Nasal cavity respiratory epithelium epithelial cell of viscerocranial mucosa (primary cell): ENCODE results near the gene XPO5. TPM values are rescaled to one million over a fixed set of nuclear protein-coding genes. Genes with fewer than 3 reads are reported as not detected.

Experiments
- total RNA-seq: library from RNA; depleted of rRNA; stranded (reverse); fragments of >200 nt; gene quantifications from 2 replicates; pipeline ENCODE4 v1.2.3, GENCODE V29; 2014

Gene XPO5
- 52.8 and 64.6 TPM in 2 replicates for total RNA-seq

GRCh38 chr6:43575772-43576551 is at the start of gene XPO5, which contains the start of gene POLH:
TSS of gene XPO5 (minus strand) at chr6:43576038. CDS start at chr6:43575864, 174 bp downstream.
TSS of gene POLH (plus strand) at chr6:43576185. CDS start at chr6:43582320, 6,135 bp downstream.

GRCh38 chr6:43516697-43517504 is 58.9 kb downstream of the XPO5 start, which contains the start of the genes POLR1C and YIPF3:
TSS of gene POLR1C (plus strand) at chr6:43517089. CDS start at chr6:43517110, 21 bp downstream.
TSS of gene YIPF3 (minus strand) at chr6:43516926. CDS start at chr6:43516807, 119 bp downstream.

GRCh38 chr6:43509984-43510826 is 65.6 kb downstream of the XPO5 start, which contains the start of gene LRRC73:
TSS of gene LRRC73 (minus strand) at chr6:43510346. CDS start at chr6:43509785, 561 bp downstream.

GRCh38 chr6:43477235-43478007 is 98.4 kb downstream of the XPO5 start, which contains the start of gene TJAP1:
TSS of gene TJAP1 (plus strand) at chr6:43477570. CDS start at chr6:43499002, 21,432 bp downstream.

Other genes starting within 250 kb of the XPO5 start
- gene ZNF318, start 206.4 kb downstream of the XPO5 start, total RNA-seq: 4.1 and 7.0 TPM in 2 replicates
- gene ABCC10, start 148.5 kb downstream of the XPO5 start, total RNA-seq: 12.0 and 22.3 TPM in 2 replicates
- gene DLK2, start 120.5 kb downstream of the XPO5 start, total RNA-seq: 2.8 and 4.8 TPM in 2 replicates
- gene TJAP1, start 98.5 kb downstream of the XPO5 start, total RNA-seq: 7.2 and 12.4 TPM in 2 replicates
- gene LRRC73, start 65.7 kb downstream of the XPO5 start, total RNA-seq: 0.14 and 0.34 TPM in 2 replicates
- gene YIPF3, start 59.1 kb downstream of the XPO5 start, total RNA-seq: 62.2 and 68.1 TPM in 2 replicates
- 35.3 and 42.4 TPM in 2 replicates for gene POLR1C, start 58.9 kb downstream of the XPO5 start, total RNA-seq
- 29.7 and 32.3 TPM in 2 replicates for gene POLH, start 147 bp upstream of the XPO5 start, total RNA-seq
- gene GTPBP2, start 53.2 kb upstream of the XPO5 start, total RNA-seq: 135 and 216 TPM in 2 replicates
- 20.8 and 23.3 TPM in 2 replicates for gene MAD2L1BP, start 59.8 kb upstream of the XPO5 start, total RNA-seq
- under 0.01 and 0.07 TPM in 2 replicates for gene RSPH9, start 69.0 kb upstream of the XPO5 start, total RNA-seq
- gene MRPS18A, start 111.8 kb upstream of the XPO5 start, total RNA-seq: 41.3 and 71.1 TPM in 2 replicates
- 459 and 779 TPM in 2 replicates for gene VEGFA, start 194.2 kb upstream of the XPO5 start, total RNA-seq